CD4-positive, alpha-beta T cell (primary cell): ENCODE measurements around the gene PLAC9. TPM values are rescaled to one million over a fixed set of nuclear protein-coding genes. Genes with fewer than 3 reads are reported as not detected.

Source experiments
- ATAC-seq: fragments of 200-7000 bp; cut with Tn5 transposase; one replicate; pipeline ENCODE4 v1.10.0; 2022; ENCODE audit warnings: mild to moderate bottlenecking; ENCODE audit not compliant: poor library complexity
- CTCF ChIA-PET: fragments of 350-600 bp; sonication (Branson Sonifier 250); formaldehyde crosslinking; loops from one replicate; lab custom pipeline; 2021; ENCODE audit warnings: antibody characterized with exemption, inconsistent platforms; lab: Charles Lee
- POLR2A ChIA-PET: fragments of 350-600 bp; sonication (Branson Sonifier 250); formaldehyde crosslinking; loops from one replicate; lab custom pipeline; 2021; ENCODE audit warnings: antibody characterized with exemption, inconsistent platforms; lab: Charles Lee
- DNase-seq, 14 experiments: peaks; one replicate each; pipeline ENCODE4 v3.0.0-alpha.2; 2013 to 2020; ENCODE audit warnings: mixed read lengths in 2 of 14
- H3K27ac ChIP-seq, 2 donors: one replicate each; pipeline versions ENCODE4 v1.5.1 to v1.7.0; 2013; ENCODE audit warnings: low read length in 2 of 2, low read depth in 1 of 2, mild to moderate bottlenecking in 1 of 2
- H3K27me3 ChIP-seq, 2 experiments: 1 replicate in 1 of 2; 2 replicates in 1 of 2; pipeline versions ENCODE4 v1.6.1 to v1.7.0; 2013; ENCODE audit warnings: low read length in 2 of 2, control low read depth in 1 of 2, mild to moderate bottlenecking in 1 of 2, moderate library complexity in 1 of 2; ENCODE audit not compliant: insufficient read depth in 2 of 2, control insufficient read depth in 1 of 2
- H3K36me3 ChIP-seq: one replicate; pipeline ENCODE4 v1.6.1; 2013; ENCODE audit warnings: low read length, control low read depth; ENCODE audit not compliant: insufficient read depth
- H3K4me1 ChIP-seq: one replicate; pipeline ENCODE4 v1.6.1; 2013; ENCODE audit warnings: low read length, control low read depth; ENCODE audit not compliant: insufficient read depth
- H3K4me3 ChIP-seq: one replicate; pipeline ENCODE4 v1.5.1; 2013; ENCODE audit warnings: mild to moderate bottlenecking, low read length, moderate library complexity
- H3K9me3 ChIP-seq, 2 experiments: 1 replicate in 1 of 2; 2 replicates in 1 of 2; pipeline versions ENCODE4 v1.6.1 to v1.7.0; 2013; ENCODE audit warnings: low read length in 2 of 2, mild to moderate bottlenecking in 2 of 2, control low read depth in 1 of 2, moderate library complexity in 1 of 2; ENCODE audit not compliant: control insufficient read depth in 1 of 2, insufficient read depth in 1 of 2
- H3K27ac Mint-ChIP-seq: one replicate; pipeline ENCODE4 v1.8.0; 2020; ENCODE audit warnings: mixed read lengths
- H3K27me3 Mint-ChIP-seq: one replicate; pipeline ENCODE4 v1.8.0; 2021; ENCODE audit warnings: mixed read lengths
- H3K36me3 Mint-ChIP-seq: one replicate; pipeline ENCODE4 v1.8.0; 2021; ENCODE audit warnings: low read depth, mixed read lengths
- H3K4me1 Mint-ChIP-seq: one replicate; pipeline ENCODE4 v1.8.0; 2021; ENCODE audit warnings: low read depth, mixed read lengths
- H3K4me3 Mint-ChIP-seq: one replicate; pipeline ENCODE4 v1.8.0; 2020; ENCODE audit warnings: mild to moderate bottlenecking, mixed read lengths
- H3K9me3 Mint-ChIP-seq: one replicate; pipeline ENCODE4 v1.8.0; 2020; ENCODE audit warnings: mixed read lengths
- CTCF ChIP-seq: fragments of 200-600 bp; IDR thresholded peaks from one replicate; pipeline ENCODE4 v1.8.0; 2022; ENCODE audit warnings: antibody characterized with exemption, mild to moderate bottlenecking
- intact Hi-C, 2 experiments: fragments of 100-400 bp; cut with DNase I in 1 of 2; cut with micrococcal nuclease in 1 of 2; formaldehyde crosslinking; loops; one replicate each; pipeline versions ENCODE4 v1.15.1 to v1.9.0; 2023 to 2025; cut with DNase I, micrococcal nuclease
- total RNA-seq, 174 experiments: library from RNA in 2 of 174; stranded (reverse) in 2 of 174; gene quantifications; one replicate each; pipeline ENCODE4 v1.2.3 and lab custom pipeline; 2021 to 2026

Gene PLAC9
- total RNA-seq, 2 experiments from 2014 or later, result not detected

- Mint-ChIP-seq H3K4me3 (no peak overlapping the region), H3K27me3 (no peaks in the 10 kb centered on the region), H3K36me3 (peaks cover 96% of the 10 kb centered on the region), H3K27ac (no peak overlapping the region), H3K9me3 (no peaks in the 10 kb centered on the region), H3K4me1 (no peaks in the 10 kb centered on the region)
- no peak overlapping the region for H3K27ac ChIP-seq
- intact Hi-C loops, result no loop called here
- no peaks in the 10 kb centered on the region for H3K4me1 ChIP-seq
- no peaks in the 10 kb centered on the region for H3K27me3 ChIP-seq
- no peak overlapping the region for H3K4me3 ChIP-seq
- ATAC-seq, result no peak
- H3K36me3 ChIP-seq, result peaks cover 98% of the 10 kb centered on the region
- POLR2A ChIA-PET, result no interaction called here
- CTCF ChIA-PET, result no interaction called here
- no peak for DNase-seq
- TF ChIP-seq CTCF, result no peak
- H3K9me3 ChIP-seq, result no peaks in the 10 kb centered on the region
Measured at GRCh38 chr10:80163741-80164341, 31.3 kb downstream of the PLAC9 start.

DNA sequence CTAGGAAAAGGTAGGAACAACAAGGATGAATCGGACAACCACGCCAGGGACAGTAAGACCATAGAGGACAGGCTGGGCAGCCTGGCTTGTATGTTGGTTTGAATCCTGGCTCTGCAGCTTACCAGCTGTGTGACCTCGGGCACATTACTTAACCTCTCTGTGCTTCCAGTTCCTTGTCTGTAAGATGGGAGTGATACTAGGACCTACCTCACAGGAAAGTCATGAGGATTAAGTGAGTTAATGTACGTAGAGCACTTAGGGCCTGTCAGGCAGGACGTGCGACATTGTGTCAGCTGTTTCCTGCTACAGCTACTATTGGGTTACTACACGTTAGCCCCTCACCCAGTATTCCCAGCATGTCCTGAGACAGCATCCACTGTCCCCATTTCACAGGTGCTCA lies 32.1 kb downstream of the PLAC9 start:
- ChIA-PET POLR2A (interaction anchor here (1.4 kb wide), 1 partner anchor 23 kb away, joined by 7 read pairs; no protein-coding TSS in a partner anchor), CTCF (interaction anchor here (0.9 kb wide), 1 partner anchor 58 kb away, joined by 3 read pairs; no protein-coding TSS in a partner anchor)
- H3K27me3 ChIP-seq, result no peaks in the 10 kb centered on the region
- peaks cover 98% of the 10 kb centered on the region for H3K36me3 ChIP-seq
- intact Hi-C loops, result no loop called here
- Mint-ChIP-seq H3K4me3 (no peak overlapping the region), H3K36me3 (peaks cover 94% of the 10 kb centered on the region), H3K27ac (no peak overlapping the region), H3K9me3 (no peaks in the 10 kb centered on the region), H3K27me3 (no peaks in the 10 kb centered on the region), H3K4me1 (peaks cover 4% of the 10 kb centered on the region)
- no peaks in the 10 kb centered on the region for H3K4me1 ChIP-seq
- TF ChIP-seq CTCF, result no peak
- no peak overlapping the region for H3K4me3 ChIP-seq
- no peak overlapping the region for H3K27ac ChIP-seq
- DNase-seq (no peak), ATAC-seq (no peak)
- no peaks in the 10 kb centered on the region for H3K9me3 ChIP-seq

DNA sequence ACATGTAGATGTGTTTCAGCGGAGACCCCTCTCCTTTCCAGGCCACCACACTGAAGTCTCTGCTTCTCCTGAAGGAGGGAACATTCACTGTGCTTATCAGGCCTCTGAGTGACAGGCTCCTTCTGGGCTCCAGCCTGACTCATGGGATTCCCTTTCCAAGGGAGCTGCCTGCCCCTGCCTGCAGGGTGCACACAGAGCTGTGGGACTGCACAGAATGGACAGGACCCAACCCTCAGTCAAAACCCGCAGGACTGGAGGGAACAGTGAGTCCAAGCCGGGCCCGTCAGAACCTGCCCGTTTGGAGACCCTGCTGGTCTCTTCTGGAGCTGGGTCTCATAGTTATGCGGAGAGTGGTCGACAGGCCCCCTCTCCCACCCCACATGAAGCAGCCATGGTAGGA lies 32.6 kb downstream of the PLAC9 start:
- Mint-ChIP-seq H3K4me3 (no peak overlapping the region), H3K27ac (no peak overlapping the region), H3K36me3 (peaks cover 94% of the 10 kb centered on the region), H3K4me1 (peaks cover 10% of the 10 kb centered on the region), H3K9me3 (no peaks in the 10 kb centered on the region), H3K27me3 (no peaks in the 10 kb centered on the region)
- H3K27me3 ChIP-seq, result no peaks in the 10 kb centered on the region
- H3K4me3 ChIP-seq, result no peak overlapping the region
- POLR2A ChIA-PET, result interaction anchor here (0.6 to 1.4 kb wide), 2 partner anchors 21 to 22 kb away, joined by 3 to 7 read pairs; no protein-coding TSS in a partner anchor
- CTCF ChIA-PET, result interaction anchor here (0.9 kb wide), 1 partner anchor 58 kb away, joined by 3 read pairs; no protein-coding TSS in a partner anchor
- no peak overlapping the region for H3K27ac ChIP-seq
- intact Hi-C loops, result no loop called here
- DNase-seq, result no peak
- no peak for ATAC-seq
- no peaks in the 10 kb centered on the region for H3K4me1 ChIP-seq
- TF ChIP-seq CTCF, result no peak
- H3K9me3 ChIP-seq, result no peaks in the 10 kb centered on the region
- H3K36me3 ChIP-seq, result peaks cover 97% of the 10 kb centered on the region
